Ishikawa (cell line): ENCODE measurements around the gene HOXC5.
A peak's percentile ranks its signal among the peaks of the same experiment; 100 is the strongest.

ENCODE experiments used
- CEBPB ChIP-seq: IDR thresholded peaks from 2 replicates; pipeline ENCODE4 v1.6.1; 2012
- CREB1 ChIP-seq: IDR thresholded peaks from 2 replicates; pipeline ENCODE4 v1.6.1; 2012; ENCODE audit warnings: low read depth
- EGR1 ChIP-seq: IDR thresholded peaks from 2 replicates; pipeline ENCODE4 v1.6.1; 2012
- EP300 ChIP-seq: IDR thresholded peaks from 2 replicates; pipeline ENCODE4 v1.6.1; 2012; ENCODE audit warnings: borderline replicate concordance
- FOXM1 ChIP-seq: IDR thresholded peaks from 2 replicates; pipeline ENCODE4 v1.6.1; 2012; ENCODE audit warnings: low read depth, borderline replicate concordance
- MAX ChIP-seq: IDR thresholded peaks from 2 replicates; pipeline ENCODE4 v1.6.1; 2012
- NFIC ChIP-seq: IDR thresholded peaks from 2 replicates; pipeline ENCODE4 v1.6.1; 2012
- RAD21 ChIP-seq: IDR thresholded peaks from 2 replicates; pipeline ENCODE4 v1.6.1; 2012; ENCODE audit warnings: low read depth
- TAF1 ChIP-seq: IDR thresholded peaks from 2 replicates; pipeline ENCODE4 v1.6.1; 2012; ENCODE audit warnings: low read depth, mild to moderate bottlenecking
- TCF12 ChIP-seq: IDR thresholded peaks from 2 replicates; pipeline ENCODE4 v1.6.1; 2012; ENCODE audit warnings: low read depth
- TEAD4 ChIP-seq: IDR thresholded peaks from 2 replicates; pipeline ENCODE4 v1.6.1; 2012
- YY1 ChIP-seq: IDR thresholded peaks from 2 replicates; pipeline ENCODE4 v1.6.1; 2012; ENCODE audit warnings: low read depth
- ZBTB7A ChIP-seq: IDR thresholded peaks from 2 replicates; pipeline ENCODE4 v1.6.1; 2012; ENCODE audit warnings: low read depth
- TF ChIP-seq, protein P1 (sequence below): IDR thresholded peaks from 2 replicates; pipeline ENCODE4 v1.6.1; 2012; ENCODE audit warnings: low read depth, mild to moderate bottlenecking
- TF ChIP-seq, protein P2 (sequence below): IDR thresholded peaks from 2 replicates; pipeline ENCODE4 v1.6.1; 2012

Gene HOXC5

DNA sequence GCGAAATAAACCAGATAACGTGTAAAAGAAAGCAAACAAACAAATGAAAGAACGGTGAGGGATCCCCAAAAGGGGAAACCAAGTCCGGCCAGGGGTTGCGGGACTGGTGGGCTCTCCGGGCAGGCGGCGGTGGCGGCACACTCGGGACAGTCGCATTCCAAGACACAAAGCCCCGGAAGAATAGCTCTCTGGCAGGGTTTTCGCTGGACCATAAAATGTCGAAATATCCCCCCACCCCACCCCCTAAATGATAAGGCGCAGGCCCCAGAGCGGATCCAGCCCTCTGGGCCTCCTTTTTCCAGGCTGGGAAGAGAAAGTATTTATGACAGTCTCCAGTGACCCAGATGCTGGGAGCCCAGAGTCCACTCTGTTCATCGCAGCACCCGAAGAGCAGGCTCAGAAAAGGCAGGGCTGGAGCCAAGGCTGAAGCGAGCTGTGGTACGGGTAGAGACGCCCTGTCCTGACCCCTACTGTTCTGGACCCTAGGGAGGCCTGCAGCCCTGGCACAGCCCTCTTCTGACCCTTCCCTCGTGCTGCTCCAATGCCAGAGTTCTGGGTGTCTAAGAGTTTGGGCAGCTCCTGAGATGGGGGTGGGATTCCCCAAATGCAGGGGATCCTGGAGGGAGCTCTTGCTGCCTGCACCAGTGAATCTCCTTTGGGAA lies 26.2 kb upstream of the HOXC5 start:
- no peak for TF ChIP-seq RAD21
- TF ChIP-seq, protein P1, sequence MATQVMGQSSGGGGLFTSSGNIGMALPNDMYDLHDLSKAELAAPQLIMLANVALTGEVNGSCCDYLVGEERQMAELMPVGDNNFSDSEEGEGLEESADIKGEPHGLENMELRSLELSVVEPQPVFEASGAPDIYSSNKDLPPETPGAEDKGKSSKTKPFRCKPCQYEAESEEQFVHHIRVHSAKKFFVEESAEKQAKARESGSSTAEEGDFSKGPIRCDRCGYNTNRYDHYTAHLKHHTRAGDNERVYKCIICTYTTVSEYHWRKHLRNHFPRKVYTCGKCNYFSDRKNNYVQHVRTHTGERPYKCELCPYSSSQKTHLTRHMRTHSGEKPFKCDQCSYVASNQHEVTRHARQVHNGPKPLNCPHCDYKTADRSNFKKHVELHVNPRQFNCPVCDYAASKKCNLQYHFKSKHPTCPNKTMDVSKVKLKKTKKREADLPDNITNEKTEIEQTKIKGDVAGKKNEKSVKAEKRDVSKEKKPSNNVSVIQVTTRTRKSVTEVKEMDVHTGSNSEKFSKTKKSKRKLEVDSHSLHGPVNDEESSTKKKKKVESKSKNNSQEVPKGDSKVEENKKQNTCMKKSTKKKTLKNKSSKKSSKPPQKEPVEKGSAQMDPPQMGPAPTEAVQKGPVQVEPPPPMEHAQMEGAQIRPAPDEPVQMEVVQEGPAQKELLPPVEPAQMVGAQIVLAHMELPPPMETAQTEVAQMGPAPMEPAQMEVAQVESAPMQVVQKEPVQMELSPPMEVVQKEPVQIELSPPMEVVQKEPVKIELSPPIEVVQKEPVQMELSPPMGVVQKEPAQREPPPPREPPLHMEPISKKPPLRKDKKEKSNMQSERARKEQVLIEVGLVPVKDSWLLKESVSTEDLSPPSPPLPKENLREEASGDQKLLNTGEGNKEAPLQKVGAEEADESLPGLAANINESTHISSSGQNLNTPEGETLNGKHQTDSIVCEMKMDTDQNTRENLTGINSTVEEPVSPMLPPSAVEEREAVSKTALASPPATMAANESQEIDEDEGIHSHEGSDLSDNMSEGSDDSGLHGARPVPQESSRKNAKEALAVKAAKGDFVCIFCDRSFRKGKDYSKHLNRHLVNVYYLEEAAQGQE = no peak
- no peak for TF ChIP-seq FOXM1

DNA sequence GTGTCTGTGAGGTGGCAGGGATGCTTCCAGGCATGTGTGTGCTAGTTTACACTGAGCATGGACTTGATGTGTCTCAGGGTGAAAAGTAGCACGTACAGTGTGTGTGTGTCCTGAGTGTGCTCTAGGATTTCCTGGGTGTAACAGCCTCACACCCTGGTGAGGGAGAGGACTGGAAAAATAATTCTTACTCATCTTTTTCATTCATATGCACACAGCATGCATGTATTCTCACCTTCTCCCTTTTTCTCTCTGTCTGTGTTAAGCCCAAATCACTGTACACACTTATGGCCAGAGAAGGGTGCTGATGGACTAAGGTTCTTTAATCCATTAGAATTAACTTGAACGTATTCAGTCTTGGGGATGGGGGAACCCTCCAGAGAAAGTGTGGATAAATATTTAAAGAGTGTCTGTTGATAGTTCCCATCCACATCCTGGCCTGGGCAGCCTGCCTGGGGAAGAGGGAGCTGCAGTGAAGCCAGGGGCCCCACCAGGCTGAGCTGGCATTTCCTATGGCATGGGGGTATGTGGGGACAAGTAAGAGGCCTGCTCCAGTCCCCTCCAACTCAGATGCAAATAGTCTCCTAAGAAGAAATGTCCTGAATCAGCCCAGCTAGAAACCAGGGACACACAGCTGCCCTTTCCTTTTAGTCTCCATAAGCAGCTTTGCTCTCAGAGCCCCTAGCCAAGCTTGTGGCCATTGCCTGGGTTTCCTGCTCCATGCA lies 25.2 kb upstream of the HOXC5 start:
- TF ChIP-seq FOXM1 (no peak), NFIC (no peak), CREB1 (no peak), ZBTB7A (no peak), CEBPB (no peak), EP300 (no peak), TCF12 (no peak), MAX (no peak), TAF1 (no peak), TEAD4 (no peak), RAD21 (no peak), YY1 (no peak), EGR1 (no peak)
- TF ChIP-seq, protein P2, sequence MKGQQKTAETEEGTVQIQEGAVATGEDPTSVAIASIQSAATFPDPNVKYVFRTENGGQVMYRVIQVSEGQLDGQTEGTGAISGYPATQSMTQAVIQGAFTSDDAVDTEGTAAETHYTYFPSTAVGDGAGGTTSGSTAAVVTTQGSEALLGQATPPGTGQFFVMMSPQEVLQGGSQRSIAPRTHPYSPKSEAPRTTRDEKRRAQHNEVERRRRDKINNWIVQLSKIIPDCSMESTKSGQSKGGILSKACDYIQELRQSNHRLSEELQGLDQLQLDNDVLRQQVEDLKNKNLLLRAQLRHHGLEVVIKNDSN = no peak
- TF ChIP-seq, protein P1 = no peak

DNA sequence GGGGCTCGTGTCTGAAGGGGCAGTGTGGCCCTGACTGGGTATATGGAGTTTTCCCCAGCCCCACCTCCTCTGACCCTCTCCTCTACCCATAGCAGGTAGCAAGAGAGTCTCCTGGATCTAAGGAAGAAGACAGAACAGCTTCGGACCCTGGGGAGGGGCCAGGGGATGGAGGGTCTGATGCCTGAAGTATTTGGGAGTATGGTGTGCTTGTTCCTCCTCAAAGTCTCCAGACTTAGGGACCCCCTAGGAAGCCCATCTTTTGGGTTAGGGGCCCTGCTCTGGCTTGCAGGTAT lies 24.6 kb upstream of the HOXC5 start:
- TF ChIP-seq TEAD4 (no peak), NFIC (no peak), ZBTB7A (no peak)

DNA sequence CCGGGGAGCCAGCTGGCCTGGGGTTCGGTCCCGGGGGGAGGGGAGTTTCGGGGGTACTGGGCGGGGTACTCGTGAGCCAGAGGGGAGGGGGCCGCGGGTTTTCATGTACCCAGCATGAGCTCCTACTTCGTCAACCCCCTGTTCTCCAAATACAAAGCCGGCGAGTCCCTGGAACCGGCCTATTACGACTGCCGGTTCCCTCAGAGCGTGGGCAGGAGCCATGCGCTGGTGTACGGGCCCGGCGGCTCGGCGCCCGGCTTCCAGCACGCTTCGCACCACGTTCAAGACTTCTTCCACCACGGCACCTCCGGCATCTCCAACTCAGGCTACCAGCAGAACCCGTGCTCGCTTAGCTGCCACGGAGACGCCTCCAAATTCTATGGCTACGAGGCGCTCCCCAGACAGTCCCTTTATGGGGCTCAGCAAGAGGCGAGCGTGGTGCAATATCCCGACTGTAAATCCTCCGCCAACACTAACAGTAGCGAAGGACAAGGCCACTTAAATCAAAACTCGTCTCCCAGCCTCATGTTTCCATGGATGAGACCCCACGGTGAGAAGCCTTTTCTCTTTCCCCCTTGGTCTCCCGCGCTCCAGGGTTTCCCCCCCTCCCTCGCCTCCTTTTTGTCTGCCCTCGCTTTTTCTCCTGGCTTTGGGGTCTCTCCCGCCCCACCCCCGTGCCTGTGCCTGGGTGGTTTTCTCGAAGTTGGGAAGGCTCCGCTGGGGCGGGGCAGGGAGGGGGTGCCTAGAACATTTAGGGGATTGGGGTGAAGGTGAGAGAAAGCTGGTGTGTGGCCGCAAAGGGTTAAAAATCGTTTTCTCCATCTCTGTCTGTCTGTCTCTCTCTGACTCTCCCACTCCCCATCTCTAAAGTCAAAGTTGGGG lies 23.4 kb upstream of the HOXC5 start:
- TF ChIP-seq, protein P2 = no peak
- TF ChIP-seq EGR1 = 0 out of 2 replicates have a peak, but pooled peaks have one; percentile 11
- peak; percentile 57 for TF ChIP-seq MAX

DNA sequence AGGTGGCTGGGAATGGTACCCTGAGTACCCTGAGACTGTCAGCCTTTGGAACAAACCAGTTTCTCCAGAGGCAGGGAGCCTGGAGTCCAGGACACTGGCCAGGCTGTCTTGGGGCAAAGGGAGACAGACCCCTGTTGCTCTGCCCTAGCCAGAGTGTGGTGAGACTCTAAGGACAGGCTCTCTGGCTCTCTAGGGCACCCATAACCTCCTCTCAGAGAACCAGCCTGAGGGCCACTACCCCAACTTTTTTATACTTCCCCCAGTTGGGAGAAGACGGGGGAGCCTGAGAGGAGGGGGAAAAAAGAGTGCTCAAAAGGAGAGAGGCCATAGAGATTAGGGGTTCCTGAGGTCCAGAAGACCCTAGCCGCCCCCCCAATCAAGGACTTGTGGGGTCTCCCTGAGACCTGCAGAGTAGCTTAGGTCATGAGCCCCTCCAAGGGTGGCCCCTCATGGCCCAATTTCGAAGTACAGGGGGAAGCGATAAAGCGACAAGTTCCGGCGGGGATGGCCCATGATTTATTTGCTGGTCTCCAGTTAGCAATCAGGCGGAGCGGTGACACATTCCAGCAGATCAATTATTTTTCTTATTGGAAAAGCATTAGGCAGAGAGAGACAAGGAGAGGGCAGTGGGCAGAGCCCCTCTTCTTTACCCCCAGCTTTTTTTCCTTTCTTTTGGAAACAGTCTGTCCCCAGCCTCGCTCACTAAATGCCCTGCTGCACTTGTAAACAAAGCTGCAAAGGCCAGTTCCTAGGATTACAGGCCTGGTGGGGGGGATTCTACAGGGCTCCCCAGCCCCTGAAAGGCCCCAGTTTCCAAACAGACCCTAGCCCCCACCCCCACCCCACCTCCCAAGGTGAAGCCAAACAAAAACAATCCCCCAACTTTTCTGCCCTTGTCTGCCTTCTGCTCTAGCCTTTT lies 22.5 kb upstream of the HOXC5 start:
- TF ChIP-seq NFIC (no peak), CEBPB (no peak), TAF1 (no peak), CREB1 (no peak), TCF12 (no peak), RAD21 (no peak), MAX (no peak), FOXM1 (no peak), TEAD4 (no peak), EGR1 (no peak)
- TF ChIP-seq, protein P1 = no peak
- TF ChIP-seq, protein P2 = no peak
